ENCODE results near the gene MRPL41.
"Not testable (repeated sequence)": the region's sequence is repeated elsewhere in the genome, so short reads cannot be mapped to it uniquely, and the experiment has no call there.

- TF ChIP-seq, protein P1, sequence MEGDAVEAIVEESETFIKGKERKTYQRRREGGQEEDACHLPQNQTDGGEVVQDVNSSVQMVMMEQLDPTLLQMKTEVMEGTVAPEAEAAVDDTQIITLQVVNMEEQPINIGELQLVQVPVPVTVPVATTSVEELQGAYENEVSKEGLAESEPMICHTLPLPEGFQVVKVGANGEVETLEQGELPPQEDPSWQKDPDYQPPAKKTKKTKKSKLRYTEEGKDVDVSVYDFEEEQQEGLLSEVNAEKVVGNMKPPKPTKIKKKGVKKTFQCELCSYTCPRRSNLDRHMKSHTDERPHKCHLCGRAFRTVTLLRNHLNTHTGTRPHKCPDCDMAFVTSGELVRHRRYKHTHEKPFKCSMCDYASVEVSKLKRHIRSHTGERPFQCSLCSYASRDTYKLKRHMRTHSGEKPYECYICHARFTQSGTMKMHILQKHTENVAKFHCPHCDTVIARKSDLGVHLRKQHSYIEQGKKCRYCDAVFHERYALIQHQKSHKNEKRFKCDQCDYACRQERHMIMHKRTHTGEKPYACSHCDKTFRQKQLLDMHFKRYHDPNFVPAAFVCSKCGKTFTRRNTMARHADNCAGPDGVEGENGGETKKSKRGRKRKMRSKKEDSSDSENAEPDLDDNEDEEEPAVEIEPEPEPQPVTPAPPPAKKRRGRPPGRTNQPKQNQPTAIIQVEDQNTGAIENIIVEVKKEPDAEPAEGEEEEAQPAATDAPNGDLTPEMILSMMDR (IDR thresholded peaks at IDR 0.05; ENCODE audit: insufficient read depth, low read length) = not testable (repeated sequence)
- not testable (repeated sequence) for TF ChIP-seq POLR2AphosphoS5 (IDR thresholded peaks at IDR 0.05; ENCODE audit: low read depth); GABPA (IDR thresholded peaks at IDR 0.05; ENCODE audit: low read depth); REST (IDR thresholded peaks at IDR 0.05; ENCODE audit: insufficient replicate concordance, low read depth)
Measured at GRCh38 chr9:137550958-137551263, 768 bp upstream of the MRPL41 start.

All from HL-60 (cell line).